GM23338 (cell line): Measurements from ENCODE around the gene GRIK4.

Experiments used
- EZH2phosphoT487 ChIP-seq: fragments of 200-600 bp; sonication (generic); IDR thresholded peaks from one replicate; pipeline ENCODE4 v1.8.1; 2018; ENCODE audit warnings: antibody characterized with exemption; ENCODE audit not compliant: unreplicated experiment
- TF ChIP-seq, protein P1 (sequence below), 2 experiments: fragments of 200-600 bp in 1 of 2; sonication (generic) in 1 of 2; conservative IDR thresholded peaks; 2 replicates each; pipeline versions ENCODE4 v1.5.1 to v1.6.1; 2016 to 2017; ENCODE audit warnings: antibody characterized with exemption in 2 of 2, low read depth in 2 of 2, mild to moderate bottlenecking in 2 of 2, moderate library complexity in 1 of 2

DNA sequence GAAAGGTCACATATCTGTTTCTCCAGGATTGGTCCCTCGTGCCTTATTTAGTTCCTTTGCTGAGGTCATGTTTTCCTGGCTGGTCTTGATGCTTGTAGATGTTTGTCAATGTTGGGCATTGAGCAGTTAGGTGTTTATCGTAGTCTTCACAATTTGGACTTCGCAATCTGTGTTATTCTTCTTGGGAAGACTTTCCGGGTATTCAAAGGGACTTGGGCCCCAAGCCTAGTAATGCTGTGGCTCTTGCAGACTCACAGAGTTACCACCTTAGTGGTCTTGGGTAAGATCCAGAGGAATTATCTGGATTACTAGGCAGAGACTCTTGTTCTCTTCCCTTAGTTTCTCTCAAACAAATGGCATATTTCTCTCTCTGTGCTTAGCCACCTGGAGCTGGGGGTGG lies 223.5 kb downstream of the GRIK4 start:
- no peak for TF ChIP-seq EZH2phosphoT487
- TF ChIP-seq, protein P1, sequence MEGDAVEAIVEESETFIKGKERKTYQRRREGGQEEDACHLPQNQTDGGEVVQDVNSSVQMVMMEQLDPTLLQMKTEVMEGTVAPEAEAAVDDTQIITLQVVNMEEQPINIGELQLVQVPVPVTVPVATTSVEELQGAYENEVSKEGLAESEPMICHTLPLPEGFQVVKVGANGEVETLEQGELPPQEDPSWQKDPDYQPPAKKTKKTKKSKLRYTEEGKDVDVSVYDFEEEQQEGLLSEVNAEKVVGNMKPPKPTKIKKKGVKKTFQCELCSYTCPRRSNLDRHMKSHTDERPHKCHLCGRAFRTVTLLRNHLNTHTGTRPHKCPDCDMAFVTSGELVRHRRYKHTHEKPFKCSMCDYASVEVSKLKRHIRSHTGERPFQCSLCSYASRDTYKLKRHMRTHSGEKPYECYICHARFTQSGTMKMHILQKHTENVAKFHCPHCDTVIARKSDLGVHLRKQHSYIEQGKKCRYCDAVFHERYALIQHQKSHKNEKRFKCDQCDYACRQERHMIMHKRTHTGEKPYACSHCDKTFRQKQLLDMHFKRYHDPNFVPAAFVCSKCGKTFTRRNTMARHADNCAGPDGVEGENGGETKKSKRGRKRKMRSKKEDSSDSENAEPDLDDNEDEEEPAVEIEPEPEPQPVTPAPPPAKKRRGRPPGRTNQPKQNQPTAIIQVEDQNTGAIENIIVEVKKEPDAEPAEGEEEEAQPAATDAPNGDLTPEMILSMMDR (conservative IDR thresholded peaks at IDR 0.05; ENCODE audit: low read depth in 2 of 2): no peak
